HEK293 (cell line): ENCODE measurements around the gene HPSE2.

Experiments
- CTCF ChIA-PET: fragments of 350-600 bp; formaldehyde crosslinking; extraction: SDS; loops from one replicate; lab custom pipeline; 2021; ENCODE audit warnings: antibody characterized with exemption; lab: Yijun Ruan, JAX
- POLR2A ChIA-PET: fragments of 300-600 bp; formaldehyde crosslinking; extraction: SDS; loops from one replicate; lab custom pipeline; 2020; ENCODE audit warnings: antibody characterized with exemption, inconsistent platforms; lab: Yijun Ruan, JAX
- H3K27ac ChIP-seq: fragments of 200-500 bp; sonication (Bioruptor generic); 2 replicates; pipeline ENCODE4 v1.5.1; 2014; ENCODE audit warnings: low read depth, low read length, control low read depth, inconsistent platforms; ENCODE audit errors: extremely low read depth
- H3K36me3 ChIP-seq, 2 experiments: fragments of 200-500 bp in 1 of 2; sonication (Bioruptor generic) in 1 of 2; 1 replicate in 1 of 2; 2 replicates in 1 of 2; pipeline ENCODE4 v1.5.1; 2014 to 2017; ENCODE audit warnings: inconsistent platforms in 2 of 2, low read length in 2 of 2; ENCODE audit not compliant: control insufficient read depth in 2 of 2, insufficient read depth in 1 of 2
- H3K4me1 ChIP-seq: fragments of 200-500 bp; sonication (Bioruptor generic); 2 replicates; pipeline ENCODE4 v1.5.1; 2014; ENCODE audit warnings: mild to moderate bottlenecking, low read length, inconsistent platforms; ENCODE audit not compliant: control insufficient read depth, insufficient read depth
- H3K4me3 ChIP-seq: 2 replicates; pipeline ENCODE4 v1.5.1; 2011; ENCODE audit warnings: low read depth, mild to moderate bottlenecking, control low read depth, low read length, moderate library complexity
- H3K9me3 ChIP-seq: fragments of 200-500 bp; sonication (Bioruptor generic); 2 replicates; pipeline ENCODE4 v1.5.1; 2014; ENCODE audit warnings: low read depth, low read length, inconsistent platforms; ENCODE audit not compliant: control insufficient read depth, insufficient read depth
- EGR2 ChIP-seq: fragments of 450-650 bp; formaldehyde crosslinking; IDR thresholded peaks from 2 replicates; pipeline ENCODE4 v1.5.1; 2016; ENCODE audit warnings: low read depth, missing biosample characterization, missing genetic modification characterization
- ELK4 ChIP-seq: IDR thresholded peaks from 2 replicates; pipeline ENCODE4 v1.6.1; 2011; ENCODE audit warnings: mild to moderate bottlenecking, low read depth, low read length, borderline replicate concordance
- GLIS1 ChIP-seq: fragments of 450-650 bp; formaldehyde crosslinking; IDR thresholded peaks from 2 replicates; pipeline ENCODE4 v1.5.1; 2016; ENCODE audit warnings: missing biosample characterization, missing genetic modification characterization
- KLF16 ChIP-seq: fragments of 450-650 bp; formaldehyde crosslinking; IDR thresholded peaks from 2 replicates; pipeline ENCODE4 v1.5.1; 2017; ENCODE audit warnings: missing biosample characterization, missing genetic modification characterization
- MYNN ChIP-seq: fragments of 450-650 bp; formaldehyde crosslinking; IDR thresholded peaks from 2 replicates; pipeline ENCODE4 v1.5.1; 2016; ENCODE audit warnings: missing biosample characterization, missing genetic modification characterization, borderline replicate concordance
- SP2 ChIP-seq: fragments of 450-650 bp; formaldehyde crosslinking; IDR thresholded peaks from 2 replicates; pipeline ENCODE4 v1.5.1; 2016; ENCODE audit warnings: missing biosample characterization, missing genetic modification characterization
- ZBTB1 ChIP-seq: fragments of 450-650 bp; formaldehyde crosslinking; IDR thresholded peaks from 2 replicates; pipeline ENCODE4 v1.5.1; 2016; ENCODE audit warnings: missing biosample characterization, missing genetic modification characterization
- ZBTB49 ChIP-seq: fragments of 450-650 bp; formaldehyde crosslinking; IDR thresholded peaks from 2 replicates; pipeline ENCODE4 v1.5.1; 2016; ENCODE audit warnings: missing biosample characterization, missing genetic modification characterization, low read depth
- ZNF114 ChIP-seq: fragments of 450-650 bp; formaldehyde crosslinking; IDR thresholded peaks from 2 replicates; pipeline ENCODE4 v1.5.0; 2017; ENCODE audit warnings: missing biosample characterization, missing genetic modification characterization
- ZNF133 ChIP-seq: fragments of 450-650 bp; formaldehyde crosslinking; IDR thresholded peaks from 2 replicates; pipeline ENCODE4 v1.5.1; 2016; ENCODE audit warnings: missing biosample characterization, missing genetic modification characterization
- ZNF138 ChIP-seq: fragments of 450-650 bp; formaldehyde crosslinking; IDR thresholded peaks from 2 replicates; pipeline ENCODE4 v1.5.1; 2016; ENCODE audit warnings: missing biosample characterization, missing genetic modification characterization, borderline replicate concordance
- ZNF146 ChIP-seq: fragments of 450-650 bp; formaldehyde crosslinking; IDR thresholded peaks from 2 replicates; pipeline ENCODE4 v1.5.1; 2016; ENCODE audit warnings: missing biosample characterization, missing genetic modification characterization
- ZNF366 ChIP-seq: fragments of 450-650 bp; formaldehyde crosslinking; conservative IDR thresholded peaks from 2 replicates; pipeline ENCODE4 v1.5.1; 2016; ENCODE audit warnings: missing biosample characterization, missing genetic modification characterization
- ZNF394 ChIP-seq: fragments of 450-650 bp; formaldehyde crosslinking; IDR thresholded peaks from 2 replicates; pipeline ENCODE4 v1.5.1; 2016; ENCODE audit warnings: missing biosample characterization, missing genetic modification characterization, mild to moderate bottlenecking, moderate library complexity, borderline replicate concordance
- ZNF555 ChIP-seq: fragments of 450-650 bp; formaldehyde crosslinking; conservative IDR thresholded peaks from 2 replicates; pipeline ENCODE4 v1.5.1; 2017; ENCODE audit warnings: missing biosample characterization, mild to moderate bottlenecking, missing genetic modification characterization, inconsistent platforms
- ZNF558 ChIP-seq: fragments of 450-650 bp; formaldehyde crosslinking; IDR thresholded peaks from 2 replicates; pipeline ENCODE4 v1.5.1; 2016; ENCODE audit warnings: missing biosample characterization, missing genetic modification characterization
- ZNF701 ChIP-seq: fragments of 450-650 bp; formaldehyde crosslinking; IDR thresholded peaks from 2 replicates; pipeline ENCODE4 v1.5.1; 2016; ENCODE audit warnings: missing biosample characterization, missing genetic modification characterization
- ZNF704 ChIP-seq: fragments of 450-650 bp; formaldehyde crosslinking; IDR thresholded peaks from 2 replicates; pipeline ENCODE4 v1.5.1; 2016; ENCODE audit warnings: missing biosample characterization, missing genetic modification characterization
- ZNF747 ChIP-seq: fragments of 450-650 bp; formaldehyde crosslinking; IDR thresholded peaks from 2 replicates; pipeline ENCODE4 v1.5.1; 2016; ENCODE audit warnings: missing biosample characterization, missing genetic modification characterization
- ZNF777 ChIP-seq: fragments of 450-650 bp; formaldehyde crosslinking; IDR thresholded peaks from 2 replicates; pipeline ENCODE4 v1.5.1; 2017; ENCODE audit warnings: missing biosample characterization, missing genetic modification characterization, borderline replicate concordance
- ZNF843 ChIP-seq: fragments of 450-650 bp; formaldehyde crosslinking; IDR thresholded peaks from 2 replicates; pipeline ENCODE4 v1.5.1; 2016; ENCODE audit warnings: missing biosample characterization, missing genetic modification characterization
- TF ChIP-seq, protein P1 (sequence below): fragments of 450-650 bp; IDR thresholded peaks from 2 replicates; pipeline ENCODE4 v1.5.1; 2018; ENCODE audit warnings: missing biosample characterization, mild to moderate bottlenecking, missing genetic modification characterization
- TF ChIP-seq, protein P2 (sequence below): fragments of 450-650 bp; formaldehyde crosslinking; IDR thresholded peaks from 2 replicates; pipeline ENCODE4 v1.5.1; 2016; ENCODE audit warnings: missing biosample characterization, missing genetic modification characterization

HPSE2 gene

GRCh38 chr10:98855403-98856189, 380.1 kb downstream of the HPSE2 start:
- Histone ChIP-seq H3K9me3 (no peaks in the 10 kb centered on the region), H3K4me3 (no peak overlapping the region), H3K4me1 (no peaks in the 10 kb centered on the region), H3K36me3 (no peaks in the 10 kb centered on the region), H3K27ac (no peak overlapping the region)
- TF ChIP-seq KLF16 (tag by site-specific recombination) (no peak), ZBTB49 (tag by site-specific recombination) (no peak), ZNF366 (tag by site-specific recombination) (no peak), ZNF777 (tag by site-specific recombination) (no peak), ZNF558 (tag by site-specific recombination) (no peak), ZNF704 (tag by site-specific recombination) (no peak), ZBTB1 (tag by site-specific recombination) (no peak), ZNF146 (tag by site-specific recombination) (no peak), ZNF843 (tag by site-specific recombination) (no peak), MYNN (tag by site-specific recombination) (no peak), ZNF555 (tag by site-specific recombination) (no peak), ZNF114 (tag by site-specific recombination) (no peak), SP2 (tag by site-specific recombination) (no peak)
- TF ChIP-seq, protein P1, sequence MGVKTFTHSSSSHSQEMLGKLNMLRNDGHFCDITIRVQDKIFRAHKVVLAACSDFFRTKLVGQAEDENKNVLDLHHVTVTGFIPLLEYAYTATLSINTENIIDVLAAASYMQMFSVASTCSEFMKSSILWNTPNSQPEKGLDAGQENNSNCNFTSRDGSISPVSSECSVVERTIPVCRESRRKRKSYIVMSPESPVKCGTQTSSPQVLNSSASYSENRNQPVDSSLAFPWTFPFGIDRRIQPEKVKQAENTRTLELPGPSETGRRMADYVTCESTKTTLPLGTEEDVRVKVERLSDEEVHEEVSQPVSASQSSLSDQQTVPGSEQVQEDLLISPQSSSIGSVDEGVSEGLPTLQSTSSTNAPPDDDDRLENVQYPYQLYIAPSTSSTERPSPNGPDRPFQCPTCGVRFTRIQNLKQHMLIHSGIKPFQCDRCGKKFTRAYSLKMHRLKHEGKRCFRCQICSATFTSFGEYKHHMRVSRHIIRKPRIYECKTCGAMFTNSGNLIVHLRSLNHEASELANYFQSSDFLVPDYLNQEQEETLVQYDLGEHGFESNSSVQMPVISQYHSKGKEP (tag by site-specific recombination), result no peak
- TF ChIP-seq, protein P2, sequence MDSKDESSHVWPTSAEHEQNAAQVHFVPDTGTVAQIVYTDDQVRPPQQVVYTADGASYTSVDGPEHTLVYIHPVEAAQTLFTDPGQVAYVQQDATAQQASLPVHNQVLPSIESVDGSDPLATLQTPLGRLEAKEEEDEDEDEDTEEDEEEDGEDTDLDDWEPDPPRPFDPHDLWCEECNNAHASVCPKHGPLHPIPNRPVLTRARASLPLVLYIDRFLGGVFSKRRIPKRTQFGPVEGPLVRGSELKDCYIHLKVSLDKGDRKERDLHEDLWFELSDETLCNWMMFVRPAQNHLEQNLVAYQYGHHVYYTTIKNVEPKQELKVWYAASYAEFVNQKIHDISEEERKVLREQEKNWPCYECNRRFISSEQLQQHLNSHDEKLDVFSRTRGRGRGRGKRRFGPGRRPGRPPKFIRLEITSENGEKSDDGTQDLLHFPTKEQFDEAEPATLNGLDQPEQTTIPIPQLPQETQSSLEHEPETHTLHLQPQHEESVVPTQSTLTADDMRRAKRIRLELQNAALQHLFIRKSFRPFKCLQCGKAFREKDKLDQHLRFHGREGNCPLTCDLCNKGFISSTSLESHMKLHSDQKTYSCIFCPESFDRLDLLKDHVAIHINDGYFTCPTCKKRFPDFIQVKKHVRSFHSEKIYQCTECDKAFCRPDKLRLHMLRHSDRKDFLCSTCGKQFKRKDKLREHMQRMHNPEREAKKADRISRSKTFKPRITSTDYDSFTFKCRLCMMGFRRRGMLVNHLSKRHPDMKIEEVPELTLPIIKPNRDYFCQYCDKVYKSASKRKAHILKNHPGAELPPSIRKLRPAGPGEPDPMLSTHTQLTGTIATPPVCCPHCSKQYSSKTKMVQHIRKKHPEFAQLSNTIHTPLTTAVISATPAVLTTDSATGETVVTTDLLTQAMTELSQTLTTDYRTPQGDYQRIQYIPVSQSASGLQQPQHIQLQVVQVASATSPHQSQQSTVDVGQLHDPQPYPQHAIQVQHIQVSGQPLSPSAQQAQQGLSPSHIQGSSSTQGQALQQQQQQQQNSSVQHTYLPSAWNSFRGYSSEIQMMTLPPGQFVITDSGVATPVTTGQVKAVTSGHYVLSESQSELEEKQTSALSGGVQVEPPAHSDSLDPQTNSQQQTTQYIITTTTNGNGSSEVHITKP (tag by site-specific recombination), result no peak
- CTCF ChIA-PET, result interaction anchor here (0.6 to 1.0 kb wide), 3 partner anchors 128 to 395 kb away, joined by 3 to 6 read pairs (median 3); no protein-coding TSS in a partner anchor
- POLR2A ChIA-PET, result no interaction called here

DNA sequence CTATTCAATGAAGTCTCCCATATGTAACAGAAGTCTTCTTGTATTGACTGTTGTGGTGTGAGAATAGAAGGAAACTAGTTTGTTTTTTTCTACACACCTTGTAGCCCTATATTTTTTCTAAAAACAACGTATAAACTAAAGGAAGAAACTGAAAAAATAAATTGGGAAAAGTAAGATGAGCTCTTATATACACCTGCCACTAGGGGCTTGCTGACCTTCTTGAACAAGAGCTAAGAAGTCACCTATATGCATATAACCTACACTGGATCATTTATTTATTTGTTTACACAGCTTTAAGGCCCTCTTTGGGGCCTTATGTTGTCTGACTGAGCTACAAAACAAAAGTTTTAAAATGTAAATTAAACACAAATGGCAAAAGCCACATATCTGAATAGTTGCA, 383.0 kb downstream of the HPSE2 start:
- no peak overlapping the region for H3K27ac ChIP-seq
- no peak overlapping the region for H3K4me3 ChIP-seq
- H3K9me3 ChIP-seq, result no peaks in the 10 kb centered on the region
- H3K4me1 ChIP-seq, result no peaks in the 10 kb centered on the region
- TF ChIP-seq ZNF394 (tag by site-specific recombination), result no peak
- no peak for TF ChIP-seq ZNF701
- no peak for TF ChIP-seq ZNF133 (tag by site-specific recombination)
- no peak for TF ChIP-seq EGR2
- TF ChIP-seq ZNF747 (tag by site-specific recombination), result no peak
- no peak for TF ChIP-seq ELK4
- no peak for TF ChIP-seq GLIS1 (tag by site-specific recombination)
- no peak for TF ChIP-seq ZNF138 (tag by site-specific recombination)
- TF ChIP-seq, all 188 proteins: peak for 0
- no peaks in the 10 kb centered on the region for H3K36me3 ChIP-seq
- CTCF ChIA-PET, result interaction anchor here (0.9 to 1.4 kb wide), 2 partner anchors 9 to 12 kb away, joined by 4 read pairs; no protein-coding TSS in a partner anchor
- POLR2A ChIA-PET, result no interaction called here
